HL-60/S4 treated with phorbol 12-myristate 13-acetate at 8.2 ng/mL for 4 days and 3 days (cell line): ENCODE measurements around the gene SHISA6.

Experiments
- in situ Hi-C: fragments of 300-500 bp; cut with MboI; formaldehyde crosslinking; loops from 2 replicates; pipeline ENCODE4 v1.15.0; 2022; ENCODE audit warnings: low sequenced_read_pairs

The SHISA6 gene

GRCh38 chr17:11438673-11439072, 197.7 kb downstream of the SHISA6 start:
- in situ Hi-C loops = no loop called here

DNA sequence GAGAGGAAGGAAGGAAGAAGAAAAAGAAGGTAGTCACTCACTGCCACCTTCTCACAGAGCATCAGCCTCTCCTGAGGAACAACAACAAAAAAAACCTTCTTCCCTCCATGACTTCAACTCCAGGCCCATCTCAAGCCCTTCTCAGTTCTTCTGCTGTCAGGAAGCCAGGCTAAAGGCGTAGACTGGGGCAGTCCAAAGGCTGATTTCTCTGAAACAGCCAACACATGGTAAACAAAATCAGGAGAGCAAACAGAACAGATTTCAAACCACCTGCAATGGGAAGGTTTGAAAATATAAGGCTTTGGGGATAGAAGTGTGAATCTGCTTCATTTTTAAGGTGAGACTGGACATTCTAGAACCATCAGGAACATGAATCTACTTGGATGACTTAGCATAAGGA, 200.0 kb downstream of the SHISA6 start:
- in situ Hi-C loops = no loop called here

DNA sequence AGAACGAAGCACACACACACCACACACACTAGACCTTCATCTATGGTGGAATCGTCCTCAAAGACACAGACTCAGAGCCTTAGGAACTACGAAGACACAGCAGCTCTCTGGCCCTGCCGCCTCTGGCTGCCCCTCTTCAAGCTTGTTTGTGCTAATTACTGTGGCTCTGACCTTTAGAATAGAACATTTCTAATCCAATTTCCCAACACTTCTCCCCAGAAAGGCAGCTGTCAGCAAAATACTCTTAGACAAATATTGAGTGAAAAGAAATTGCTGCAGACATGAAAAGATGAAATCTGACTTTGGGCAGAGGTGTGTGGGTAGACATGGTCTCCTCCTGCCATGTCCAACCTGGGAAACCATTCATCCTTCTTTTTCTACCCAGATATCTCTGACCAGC, 205.3 kb downstream of the SHISA6 start:
- in situ Hi-C loops = no loop called here

DNA sequence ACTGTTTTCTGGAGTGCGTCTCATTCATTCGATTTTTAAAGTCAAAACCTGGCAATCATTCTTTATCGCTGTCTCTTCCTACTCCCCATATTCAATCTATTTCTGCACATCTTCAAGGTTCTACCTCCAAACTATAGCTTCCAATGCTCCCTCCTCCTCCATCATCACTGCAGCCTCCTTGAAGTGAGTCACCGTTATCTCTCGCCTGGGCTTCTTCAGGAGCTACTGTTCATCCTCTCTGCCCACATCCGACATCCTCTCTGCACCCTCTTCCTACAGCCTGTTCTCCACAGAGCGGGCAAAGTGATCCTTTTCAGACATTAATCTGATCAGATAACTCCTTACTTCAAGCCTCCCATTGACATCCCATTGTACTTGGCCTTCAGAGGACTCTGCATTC, 213.1 kb downstream of the SHISA6 start:
- in situ Hi-C loops = no loop called here

- in situ Hi-C loops = no loop called here
Observed at GRCh38 chr17:11458279-11458678, 217.3 kb downstream of the SHISA6 start.

DNA sequence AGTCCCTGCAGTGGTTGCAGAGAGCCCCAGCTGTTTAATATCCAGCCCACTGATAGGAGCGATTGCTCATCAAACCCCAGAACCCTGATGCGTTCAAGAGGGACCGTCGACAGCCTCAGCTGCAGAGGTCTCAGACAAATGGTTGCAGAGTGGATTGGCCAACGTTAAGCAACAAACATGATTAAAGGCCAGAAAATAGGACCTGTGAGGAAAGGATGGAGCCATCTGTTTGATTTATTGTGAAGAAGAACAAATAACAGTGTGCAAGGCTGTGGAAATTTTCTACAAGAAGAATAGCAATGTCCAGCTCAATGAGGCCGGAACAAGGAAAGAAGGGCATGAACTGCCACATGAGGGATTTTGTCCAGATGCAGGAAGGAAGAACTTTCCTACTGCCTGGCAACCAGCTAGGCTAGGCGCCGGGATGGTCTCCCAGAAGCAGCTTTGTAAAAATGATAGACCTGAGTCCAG, 218.9 kb downstream of the SHISA6 start:
- in situ Hi-C loops = no loop called here

DNA sequence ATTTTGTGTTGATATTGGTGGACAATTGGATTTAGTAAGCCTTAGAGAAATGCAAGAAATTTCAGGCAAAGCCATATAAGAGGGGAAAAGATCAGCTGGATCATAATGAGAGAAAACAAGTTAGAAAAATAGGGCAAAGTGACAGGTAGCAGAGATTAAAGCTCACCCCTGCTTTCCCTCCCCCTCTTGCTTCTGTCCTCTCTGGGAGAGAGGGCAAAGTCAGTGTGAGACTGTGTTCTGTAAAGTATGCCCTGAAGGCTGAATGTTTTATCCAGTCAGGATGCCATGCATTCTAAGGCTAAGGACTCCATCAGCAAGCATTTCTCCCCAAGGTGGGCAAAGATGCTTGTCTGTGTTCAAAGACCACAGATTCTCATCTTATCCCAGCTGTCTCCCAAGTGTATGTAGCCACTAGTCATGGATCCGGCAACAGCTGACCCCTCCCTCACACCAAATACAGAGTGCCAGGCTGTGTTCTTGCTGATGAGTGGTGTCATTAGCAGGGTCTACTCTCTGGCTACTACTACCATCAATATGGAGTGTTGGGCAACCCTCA, 221.1 kb downstream of the SHISA6 start:
- in situ Hi-C loops = no loop called here

DNA sequence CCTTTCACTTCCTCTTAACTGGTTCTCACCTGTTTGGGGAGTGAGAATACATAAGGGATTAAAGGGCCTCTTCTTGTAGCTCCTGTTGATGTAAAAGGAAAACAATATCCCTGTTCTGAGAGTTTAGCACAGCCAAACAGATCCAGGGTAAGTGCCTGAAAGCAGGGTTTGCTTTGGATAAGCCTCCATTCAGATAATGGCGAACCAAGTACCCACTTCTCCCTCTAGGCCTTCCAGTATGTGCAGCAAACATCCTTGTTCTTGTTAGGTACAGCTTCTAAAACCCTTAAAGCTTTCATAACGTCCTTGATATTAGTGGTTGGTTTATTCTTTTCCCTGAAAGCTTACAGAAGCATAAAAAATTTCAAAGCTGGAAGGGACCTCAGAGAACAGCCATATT, 226.6 kb downstream of the SHISA6 start:
- in situ Hi-C loops = no loop called here

- in situ Hi-C loops = no loop called here
Observed at GRCh38 chr17:11485336-11486100, 244.5 kb downstream of the SHISA6 start.

GRCh38 chr17:11486101-11486867, 245.3 kb downstream of the SHISA6 start:
- in situ Hi-C loops = no loop called here

- in situ Hi-C loops = no loop called here
Observed at GRCh38 chr17:11486868-11487310, 245.9 kb downstream of the SHISA6 start.

DNA sequence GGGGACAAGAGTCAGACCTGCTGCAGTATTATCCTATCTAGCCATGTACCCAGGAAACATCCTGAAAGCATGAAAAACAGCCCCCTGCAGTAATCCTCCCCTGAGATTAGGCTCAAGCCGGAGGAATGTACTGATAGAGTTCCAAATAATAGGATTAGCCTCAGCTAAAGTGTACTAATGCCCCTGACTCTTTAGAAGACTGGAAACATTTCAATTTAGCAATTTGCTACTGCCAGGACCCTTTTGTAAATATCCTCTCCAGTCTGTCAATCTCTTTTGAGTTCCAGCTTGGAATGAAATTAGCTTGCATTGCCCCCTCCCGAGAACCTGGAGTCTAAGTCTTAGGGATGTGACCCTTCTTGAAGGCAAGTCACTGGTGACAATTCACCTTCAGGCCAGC, 246.5 kb downstream of the SHISA6 start:
- in situ Hi-C loops = no loop called here

- in situ Hi-C loops = no loop called here
Observed at GRCh38 chr17:11488407-11488806, 247.4 kb downstream of the SHISA6 start.

GRCh38 chr17:11490171-11490755, 249.2 kb downstream of the SHISA6 start:
- in situ Hi-C loops = no loop called here

DNA sequence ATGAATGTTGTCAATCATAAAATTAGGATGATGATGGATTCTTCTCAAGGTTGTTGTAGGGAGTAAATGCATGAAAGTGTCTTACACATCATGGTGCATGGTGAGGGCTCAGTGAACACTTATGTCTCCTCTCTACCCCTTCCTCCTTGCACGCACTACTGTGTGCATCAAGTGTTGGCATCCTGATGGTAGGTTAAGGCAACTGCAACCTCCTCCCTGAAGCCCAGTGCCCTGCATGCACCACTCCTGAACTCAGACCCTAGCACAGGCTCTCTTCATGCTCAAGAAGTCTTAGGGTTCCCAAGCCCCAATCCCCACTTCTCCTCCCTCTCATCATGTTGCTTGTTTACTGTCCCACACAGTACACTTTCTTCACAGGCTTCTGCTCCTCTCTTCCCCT, 251.5 kb downstream of the SHISA6 start:
- in situ Hi-C loops = no loop called here

- in situ Hi-C loops = no loop called here
Observed at GRCh38 chr17:11493936-11494335, 252.9 kb downstream of the SHISA6 start.

DNA sequence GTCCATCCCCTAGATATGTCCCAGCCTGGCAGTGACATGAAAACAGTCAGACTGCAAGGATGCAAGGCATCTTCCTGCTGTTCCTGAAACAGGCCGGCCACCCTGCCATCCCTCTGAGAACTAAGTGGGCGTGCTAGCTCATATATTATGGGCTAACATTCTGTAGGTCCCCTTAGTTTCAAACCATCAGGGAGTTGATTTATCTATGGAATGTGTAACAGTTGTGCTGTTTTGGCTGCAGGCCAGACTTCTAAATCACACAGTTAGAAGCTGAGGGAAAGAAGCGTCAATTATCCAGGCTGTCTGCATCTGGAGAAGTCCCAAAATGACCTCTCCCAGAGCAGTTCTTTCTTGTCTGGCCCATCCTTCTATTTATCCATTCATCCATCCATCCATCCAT, 254.6 kb downstream of the SHISA6 start:
- in situ Hi-C loops = no loop called here

DNA sequence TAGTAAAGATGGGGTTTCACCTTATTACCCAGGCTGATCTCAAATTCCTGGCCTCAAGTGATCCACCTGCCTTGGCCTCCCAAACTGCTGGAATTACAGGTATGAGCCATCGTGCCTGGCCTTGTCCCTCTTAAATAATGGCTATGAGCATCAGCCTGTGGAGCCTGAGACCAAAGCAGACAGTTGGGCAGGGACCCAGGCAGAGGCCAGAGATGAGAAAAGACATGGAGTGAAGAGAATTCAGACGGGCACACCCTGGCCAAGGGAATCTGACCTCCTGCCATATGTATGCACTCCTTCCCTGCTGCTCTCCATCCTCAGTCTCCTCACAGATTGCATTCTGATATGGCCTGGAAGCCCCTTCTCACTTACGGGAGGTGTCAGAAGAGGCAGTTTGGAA, 258.9 kb downstream of the SHISA6 start:
- in situ Hi-C loops = no loop called here

DNA sequence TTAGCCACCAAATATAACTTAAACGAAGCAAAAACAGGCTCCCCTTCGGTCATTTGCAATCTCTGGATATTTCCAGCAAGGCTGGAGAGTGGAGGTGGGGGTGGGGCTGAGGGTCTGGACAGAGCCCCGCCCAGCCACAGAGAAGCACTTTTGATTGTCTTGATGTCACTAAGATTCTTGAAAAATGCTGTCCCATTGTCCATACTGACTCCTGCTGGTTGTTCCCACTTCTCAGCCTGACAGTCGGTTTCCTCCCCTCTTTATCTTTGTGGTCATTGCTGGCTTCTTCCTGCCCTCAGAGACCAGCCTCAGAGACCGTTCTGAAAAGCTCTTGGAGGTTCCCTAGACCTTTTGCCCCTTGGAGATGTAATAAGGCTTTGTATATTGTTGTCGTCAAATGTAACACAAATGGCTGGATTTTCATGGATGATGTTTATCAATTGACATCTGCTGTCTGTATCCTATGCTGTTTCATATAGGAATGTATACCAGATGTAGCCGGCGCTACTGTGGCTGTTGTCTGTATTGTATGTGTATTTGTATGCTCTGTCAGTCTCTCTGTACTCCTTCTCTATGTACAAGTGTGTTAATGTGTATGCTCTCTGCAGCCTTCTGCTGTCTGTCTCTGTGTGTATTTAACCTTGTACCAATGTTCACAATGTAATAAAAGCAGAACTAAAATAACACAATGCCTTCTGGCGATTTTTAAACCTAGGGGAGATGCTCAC, 262.5 kb downstream of the SHISA6 start:
- in situ Hi-C loops = no loop called here

- in situ Hi-C loops = no loop called here
Observed at GRCh38 chr17:11506635-11507034, 265.6 kb downstream of the SHISA6 start.

GRCh38 chr17:11511696-11512095, 270.7 kb downstream of the SHISA6 start:
- in situ Hi-C loops = no loop called here
